Erythroblast (primary cell): ENCODE results near the gene PSAPL1.

Experiments used
- GATA1 ChIP-seq: IDR thresholded peaks from 2 replicates; pipeline ENCODE4 v1.6.1; 2011; ENCODE audit warnings: low read depth, mild to moderate bottlenecking, control low read depth, low read length, moderate library complexity
- POLR2A ChIP-seq: IDR thresholded peaks from 2 replicates; pipeline ENCODE4 v1.6.1; 2011; ENCODE audit warnings: mild to moderate bottlenecking, low read length

GRCh38 chr4:7415927-7416686 is 18.6 kb downstream of the PSAPL1 start:
- no peak for TF ChIP-seq POLR2A
- TF ChIP-seq GATA1: no peak
